ENCODE results near the gene SYDE1.
A peak's percentile ranks its signal among the peaks of the same experiment; 100 is the strongest.
"Not testable (repeated sequence)": the region's sequence is repeated elsewhere in the genome, so short reads cannot be mapped to it uniquely, and the experiment has no call there.

SYDE1 gene

GRCh38 chr19:15107061-15108010, at the start of gene SYDE1:
Gene SYDE1, plus strand, starts transcription at chr19:15107401. Its CDS starts 33 bp downstream, at chr19:15107434.
- DNase-seq = no peak

- DNase-seq = no peak
Observed at GRCh38 chr19:15062036-15062435, 45.2 kb upstream of the SYDE1 start.

GRCh38 chr19:15070386-15070785, 36.8 kb upstream of the SYDE1 start:
- DNase-seq = not testable (repeated sequence)

- DNase-seq = no peak
Observed at GRCh38 chr19:15072930-15073647, 34.1 kb upstream of the SYDE1 start.

GRCh38 chr19:15074371-15074770, 32.8 kb upstream of the SYDE1 start:
- no peak for DNase-seq

- no peak for DNase-seq
Observed at GRCh38 chr19:15075806-15076205, 31.4 kb upstream of the SYDE1 start.

- DNase-seq = not testable (repeated sequence)
Observed at GRCh38 chr19:15080002-15080401, 27.2 kb upstream of the SYDE1 start.

- DNase-seq = no peak
Observed at GRCh38 chr19:15081911-15082310, 25.3 kb upstream of the SYDE1 start, which contains the start of gene OR1I1. Gene OR1I1, plus strand, starts transcription at chr19:15082211. Its CDS starts 4,855 bp downstream, at chr19:15087066.

- DNase-seq = no peak
Observed at GRCh38 chr19:15087182-15087581, 20.0 kb upstream of the SYDE1 start.

GRCh38 chr19:15091918-15092753, 15.1 kb upstream of the SYDE1 start:
- DNase-seq = peak; percentile 51 to 77

- DNase-seq = no peak
Observed at GRCh38 chr19:15093001-15093400, 14.2 kb upstream of the SYDE1 start.

- no peak for DNase-seq
Observed at GRCh38 chr19:15096223-15096622, 11.0 kb upstream of the SYDE1 start.

GRCh38 chr19:15097980-15098379, 9.2 kb upstream of the SYDE1 start:
- not testable (repeated sequence) for DNase-seq

- no peak for DNase-seq
Observed at GRCh38 chr19:15098460-15098859, 8.7 kb upstream of the SYDE1 start.

GRCh38 chr19:15099017-15099582, 8.1 kb upstream of the SYDE1 start:
- no peak for DNase-seq

- DNase-seq = peak; percentile 56 to 57
Observed at GRCh38 chr19:15101479-15102082, 5.6 kb upstream of the SYDE1 start.

GRCh38 chr19:15104003-15104402, 3.2 kb upstream of the SYDE1 start:
- DNase-seq = no peak

- no peak for DNase-seq
Observed at GRCh38 chr19:15104411-15104810, 2.8 kb upstream of the SYDE1 start.

- no peak for DNase-seq
Observed at GRCh38 chr19:15105044-15105443, 2.2 kb upstream of the SYDE1 start.

GRCh38 chr19:15108145-15108844, 1.1 kb downstream of the SYDE1 start:
- DNase-seq = no peak

Data from CD4-positive, alpha-beta T cell treated with Interleukin-4 for 1 hour (primary cell).